H1 (cell line): ENCODE results near the gene TNFRSF14. TPM values are rescaled to one million over a fixed set of nuclear protein-coding genes. Genes with fewer than 3 reads are reported as not detected.

Experiments used
- CTCF ChIA-PET: fragments of 300-600 bp; sonication (Branson Sonifier 250); formaldehyde crosslinking; loops from one replicate; lab custom pipeline; 2021; ENCODE audit not compliant: partially characterized antibody; lab: Charles Lee
- POLR2A ChIA-PET: fragments of 300-600 bp; sonication (Branson Sonifier 250); formaldehyde crosslinking; loops from one replicate; lab custom pipeline; 2021; ENCODE audit warnings: inconsistent platforms; ENCODE audit not compliant: partially characterized antibody; lab: Charles Lee
- DNase-seq, 2 experiments: peaks; one replicate each; pipeline versions ENCODE4 v3.0.0 to v3.0.0-alpha.2; 2010 to 2022; ENCODE audit warnings: low spot score in 2 of 2, low read depth in 1 of 2, mixed read lengths in 1 of 2
- FAIRE-seq: peaks from 2 replicates; lab custom pipeline; 2011; peaks lifted over from hg19 to GRCh38; lab: Jason Lieb, UNC
- H2AFZ ChIP-seq: 2 replicates; pipeline ENCODE4 v1.8.1; 2012; ENCODE audit warnings: low read length, inconsistent platforms
- H2AK5ac ChIP-seq: 2 replicates; pipeline ENCODE4 v1.6.1; 2013; ENCODE audit warnings: low read depth, low read length
- H2BK120ac ChIP-seq: replicated peaks from 2 replicates; pipeline ENCODE3; 2013; ENCODE audit warnings: low read depth, low read length, inconsistent platforms
- H2BK12ac ChIP-seq: 2 replicates; pipeline ENCODE4 v1.6.1; 2013; ENCODE audit warnings: low read depth, low read length
- H2BK15ac ChIP-seq: 2 replicates; pipeline ENCODE4 v1.6.1; 2013; ENCODE audit warnings: low read length
- H2BK20ac ChIP-seq: 2 replicates; pipeline ENCODE4 v1.6.1; 2013; ENCODE audit warnings: low read length
- H2BK5ac ChIP-seq: 2 replicates; pipeline ENCODE4 v1.6.1; 2013; ENCODE audit warnings: low read depth, low read length
- H3K14ac ChIP-seq: 2 replicates; pipeline ENCODE4 v1.6.1; 2013; ENCODE audit warnings: inconsistent platforms; ENCODE audit not compliant: insufficient read length
- H3K18ac ChIP-seq: 2 replicates; pipeline ENCODE4 v1.6.1; 2013; ENCODE audit warnings: low read length; ENCODE audit errors: extremely low read depth
- H3K23ac ChIP-seq: 2 replicates; pipeline ENCODE4 v1.6.1; 2013; ENCODE audit warnings: inconsistent platforms; ENCODE audit not compliant: insufficient read length
- H3K23me2 ChIP-seq: 2 replicates; pipeline ENCODE4 v1.6.1; 2013; ENCODE audit warnings: low read depth, low read length
- H3K27ac ChIP-seq: 2 replicates; pipeline ENCODE4 v1.6.1; 2011; ENCODE audit warnings: low read depth, low read length, inconsistent platforms
- H3K27me3 ChIP-seq, 4 experiments: replicated peaks in 1 of 4; 1 replicate in 1 of 4; 2 replicates in 3 of 4; pipeline versions ENCODE4 v1.6.1 to v1.8.1; 2011 to 2013; ENCODE audit warnings: low read length in 3 of 4, mild to moderate bottlenecking in 3 of 4, inconsistent platforms in 2 of 4, mixed read lengths in 2 of 4, moderate library complexity in 1 of 4; ENCODE audit not compliant: control insufficient read depth in 3 of 4, insufficient read depth in 3 of 4; ENCODE audit errors: extremely low read depth in 1 of 4
- H3K36me3 ChIP-seq, 4 experiments: 2 replicates each; pipeline versions ENCODE4 v1.6.1 to v1.8.1; 2011 to 2013; ENCODE audit warnings: mild to moderate bottlenecking in 4 of 4, low read length in 3 of 4, moderate library complexity in 2 of 4, control low read depth in 1 of 4, inconsistent platforms in 1 of 4; ENCODE audit not compliant: insufficient read depth in 4 of 4, control insufficient read depth in 2 of 4
- H3K4ac ChIP-seq: replicated peaks from 2 replicates; pipeline ENCODE3; 2013; ENCODE audit warnings: low read length, low read depth, mixed read lengths, inconsistent platforms; ENCODE audit not compliant: insufficient read length
- H3K4me1 ChIP-seq, 4 experiments: replicated peaks in 1 of 4; 1 replicate in 1 of 4; 2 replicates in 3 of 4; pipeline versions ENCODE4 v1.6.1 to v1.8.1; 2011 to 2013; ENCODE audit warnings: low read length in 3 of 4, inconsistent platforms in 2 of 4, mixed read lengths in 1 of 4; ENCODE audit not compliant: insufficient read depth in 4 of 4, control insufficient read depth in 3 of 4
- H3K4me2 ChIP-seq, 2 experiments: 2 replicates each; pipeline versions ENCODE4 v1.6.1 to v1.8.1; 2011 to 2013; ENCODE audit warnings: low read depth in 2 of 2, low read length in 2 of 2, control low read depth in 1 of 2, inconsistent platforms in 1 of 2, mild to moderate bottlenecking in 1 of 2; ENCODE audit not compliant: insufficient read depth in 1 of 2
- H3K4me3 ChIP-seq, 4 experiments: fragments of 200-600, 300-600 bp in 1 of 4; sonication (generic), shearing (Covaris generic), sonication (Bioruptor Twin) in 1 of 4; 2 replicates each; pipeline versions ENCODE4 v1.5.1 to v1.8.1; 2011 to 2016; ENCODE audit warnings: low read length in 4 of 4, low read depth in 3 of 4, control low read depth in 2 of 4, inconsistent platforms in 2 of 4, mild to moderate bottlenecking in 2 of 4, mixed read lengths in 1 of 4, moderate library complexity in 1 of 4; ENCODE audit not compliant: insufficient read depth in 2 of 4; ENCODE audit errors: extremely low read depth in 1 of 4
- H3K56ac ChIP-seq: replicated peaks from 2 replicates; pipeline ENCODE3; 2013; ENCODE audit warnings: low read depth, mild to moderate bottlenecking, mixed read lengths, low read length, inconsistent platforms; ENCODE audit not compliant: insufficient read length
- H3K79me1 ChIP-seq: 2 replicates; pipeline ENCODE4 v1.6.1; 2013; ENCODE audit warnings: low read depth, low read length, control low read depth
- H3K79me2 ChIP-seq, 2 experiments: 2 replicates each; pipeline versions ENCODE4 v1.6.1 to v1.8.1; 2012 to 2013; ENCODE audit warnings: low read length in 2 of 2, mild to moderate bottlenecking in 2 of 2, inconsistent platforms in 1 of 2; ENCODE audit not compliant: insufficient read depth in 2 of 2, control insufficient read depth in 1 of 2
- H3K9ac ChIP-seq, 4 experiments: replicated peaks in 1 of 4; 1 replicate in 1 of 4; 2 replicates in 3 of 4; pipeline versions ENCODE4 v1.6.1 to v1.8.1; 2011 to 2013; ENCODE audit warnings: low read depth in 3 of 4, low read length in 3 of 4, control low read depth in 2 of 4, mild to moderate bottlenecking in 2 of 4, moderate library complexity in 2 of 4, inconsistent platforms in 1 of 4; ENCODE audit errors: extremely low read depth in 1 of 4
- H3K9me3 ChIP-seq, 2 experiments: 2 replicates each; pipeline versions ENCODE4 v1.6.1 to v1.8.1; 2012 to 2013; ENCODE audit warnings: mild to moderate bottlenecking in 2 of 2, moderate library complexity in 2 of 2, control low read depth in 1 of 2, inconsistent platforms in 1 of 2, low read depth in 1 of 2, low read length in 1 of 2, mixed read lengths in 1 of 2; ENCODE audit not compliant: insufficient read depth in 2 of 2
- H4K20me1 ChIP-seq, 2 experiments: replicated peaks in 1 of 2; 2 replicates each; pipeline versions ENCODE3 to v1.8.1; 2011 to 2013; ENCODE audit warnings: inconsistent platforms in 2 of 2, low read length in 2 of 2, mild to moderate bottlenecking in 1 of 2; ENCODE audit not compliant: insufficient read depth in 2 of 2, control insufficient read depth in 1 of 2
- H4K5ac ChIP-seq: 2 replicates; pipeline ENCODE4 v1.6.1; 2013; ENCODE audit warnings: low read length, low read depth, mixed read lengths, inconsistent platforms; ENCODE audit not compliant: insufficient read length
- H4K8ac ChIP-seq: 2 replicates; pipeline ENCODE4 v1.8.0; 2013; ENCODE audit warnings: mild to moderate bottlenecking, moderate library complexity, low read length, inconsistent platforms; ENCODE audit not compliant: insufficient read depth; ENCODE audit errors: extremely low read depth
- H4K91ac ChIP-seq: replicated peaks from 2 replicates; pipeline ENCODE3; 2013; ENCODE audit warnings: low read length, mixed read lengths, inconsistent platforms; ENCODE audit not compliant: insufficient read length
- FOSL1 ChIP-seq: IDR thresholded peaks from 2 replicates; pipeline ENCODE4 v1.6.1; 2011; ENCODE audit warnings: mild to moderate bottlenecking, low read depth, low read length, moderate library complexity; ENCODE audit not compliant: insufficient read depth
- GABPA ChIP-seq: IDR thresholded peaks from 2 replicates; pipeline ENCODE4 v1.6.1; 2011; ENCODE audit warnings: mild to moderate bottlenecking, low read length, moderate library complexity, borderline replicate concordance; ENCODE audit not compliant: insufficient read depth
- HDAC2 ChIP-seq, 2 experiments: fragments of 300-600 bp in 1 of 2; sonication (generic) in 1 of 2; IDR thresholded peaks; 2 replicates each; pipeline ENCODE4 v1.6.1; 2011 to 2012; ENCODE audit warnings: low read depth in 2 of 2, low read length in 2 of 2, mild to moderate bottlenecking in 2 of 2, moderate library complexity in 2 of 2, borderline replicate concordance in 1 of 2, inconsistent platforms in 1 of 2
- KDM1A ChIP-seq: fragments of 200-600, 300-600 bp; sonication (generic); IDR thresholded peaks from 2 replicates; pipeline ENCODE4 v1.7.1; 2016; ENCODE audit warnings: mild to moderate bottlenecking, low read length, borderline replicate concordance
- POLR2AphosphoS5 ChIP-seq: IDR thresholded peaks from 2 replicates; pipeline ENCODE4 v1.6.1; 2011; ENCODE audit warnings: low read depth, low read length
- SIRT6 ChIP-seq: IDR thresholded peaks from one replicate; pipeline ENCODE4 v1.7.1; 2012; ENCODE audit warnings: low read length, inconsistent platforms
- SRF ChIP-seq: IDR thresholded peaks from 2 replicates; pipeline ENCODE4 v1.6.1; 2011; ENCODE audit warnings: mild to moderate bottlenecking, low read depth, low read length, moderate library complexity
- WGBS, 2 experiments: shearing (Covaris generic) in 1 of 2; methylation state at CpG; one replicate each; pipeline versions ENCODE4 v1.1.6 to v1.1.7; 2013 to 2015; ENCODE audit warnings: low lambda C conversion rate in 2 of 2, mixed read lengths in 2 of 2, inconsistent platforms in 1 of 2, low coverage in 1 of 2, missing lambda C conversion rate in 1 of 2; ENCODE audit not compliant: insufficient replicate concordance in 2 of 2, insufficient coverage in 1 of 2, insufficient read length in 1 of 2; ENCODE audit errors: extremely low coverage in 1 of 2, missing lambda C conversion rate in 1 of 2; 5-methylcytosine and 5-hydroxymethylcytosine counted together
- polyA plus RNA-seq, 7 experiments: library from polyadenylated mRNA; depleted of rRNA in 3 of 7; stranded (reverse) in 5 of 7; unstranded in 2 of 7; fragments of >200 nt in 5 of 7; fragments of 200-250 nt in 2 of 7; gene quantifications; 1 replicate in 5 of 7; 2 replicates in 1 of 7; 4 replicates in 1 of 7; pipeline versions ENCODE4 v1.2.1 to v1.2.3, GENCODE V29; 2011 to 2013; ENCODE audit warnings: missing spikeins in 2 of 7, mixed read lengths in 2 of 7
- total RNA-seq: library from RNA; stranded (reverse); fragmentation: NEBNext Ultra II Directional; extraction: Animal tissue kit (Norgen Biotek cat#: 25700); gene quantifications from 2 replicates; pipeline ENCODE4 v1.2.1, GENCODE V29; 2021

The TNFRSF14 gene
- total and polyA plus RNA-seq, 2 of the 8 experiments (the other 6 are each of a cell fraction or from before 2014, with no cell fraction given), result 0.36 to 0.50 TPM

GRCh38 chr1:2507744-2508155, 48.4 kb upstream of the TNFRSF14 start:
- H4K5ac ChIP-seq, result no peak overlapping the region
- FAIRE-seq, result no peak
- ChIA-PET POLR2A (interaction anchor here (1.3 to 2.8 kb wide), 2 partner anchors 11 to 18 kb away, joined by 3 to 11 read pairs; partner anchors contain the start of gene PANK4), CTCF (interaction anchor here (1.2 to 2.4 kb wide), 5 partner anchors 14 to 93 kb away, joined by 3 to 9 read pairs (median 5); no protein-coding TSS in a partner anchor)
- H2BK15ac ChIP-seq, result no peak overlapping the region
- H3K79me2 ChIP-seq, result no peaks in the 10 kb centered on the region
- H3K4ac ChIP-seq, result no peak overlapping the region
- no peak overlapping the region for H2BK5ac ChIP-seq
- H4K8ac ChIP-seq, result no peak overlapping the region
- H3K9ac ChIP-seq, result no peak overlapping the region
- no peak overlapping the region for H4K91ac ChIP-seq
- no peaks in the 10 kb centered on the region; the same call in 1 of the 2 replicates for H3K79me1 ChIP-seq
- no peak for DNase-seq
- no peaks in the 10 kb centered on the region for H3K9me3 ChIP-seq
- no peak overlapping the region for H3K18ac ChIP-seq
- H3K23me2 ChIP-seq, result no peaks in the 10 kb centered on the region
- no peak overlapping the region for H3K14ac ChIP-seq
- no peak overlapping the region for H3K4me3 ChIP-seq
- TF ChIP-seq HDAC2 (IDR thresholded peaks at IDR 0.05; ENCODE audit: borderline replicate concordance in 1 of 2, low read depth in 2 of 2, low read length in 2 of 2) (no peak), GABPA (no peak), KDM1A (no peak), POLR2AphosphoS5 (no peak), SIRT6 (no peak), SRF (no peak), FOSL1 (no peak)
- TF ChIP-seq, all 59 proteins: peak for 0
- H2BK120ac ChIP-seq, result no peak overlapping the region
- 89% methylated on average over 6 of the region's 6 CpGs; no CpG with 5 or more reads in 1 of the 2 experiments for WGBS, 2 experiments
- H3K4me1 ChIP-seq, result no peaks in the 10 kb centered on the region; a peak in 1 of 7 replicates
- H3K36me3 ChIP-seq, result peaks cover 8 to 34% (median 19%) of the 10 kb centered on the region in 4 experiments; a peak in 6 of 8 replicates
- H3K4me2 ChIP-seq, result no peak overlapping the region
- no peak overlapping the region for H3K23ac ChIP-seq
- peaks cover 6 to 20% of the 10 kb centered on the region in 2 experiments for H4K20me1 ChIP-seq
- H3K56ac ChIP-seq, result no peak overlapping the region
- no peak overlapping the region for H3K27ac ChIP-seq
- no peak overlapping the region for H2AK5ac ChIP-seq
- no peak overlapping the region for H2AFZ ChIP-seq
- no peak overlapping the region for H2BK20ac ChIP-seq
- no peak overlapping the region for H2BK12ac ChIP-seq
- H3K27me3 ChIP-seq, result no peaks in the 10 kb centered on the region
